Naive thymus-derived CD4-positive, alpha-beta T cell (primary cell): ENCODE results near the gene PCDHB10. TPM values are rescaled to one million over a fixed set of nuclear protein-coding genes. Genes with fewer than 3 reads are reported as not detected.
A peak's percentile ranks its signal among the peaks of the same experiment; 100 is the strongest.
"Not testable (repeated sequence)": the region's sequence is repeated elsewhere in the genome, so short reads cannot be mapped to it uniquely, and the experiment has no call there.

Experiments used
- ATAC-seq: fragments of 150-1000 bp; cut with Tn5 transposase; 2 replicates; pipeline ENCODE4 v1.10.0; 2021; ENCODE audit warnings: mild to moderate bottlenecking, moderate library complexity
- CTCF ChIA-PET: fragments of 350-600 bp; sonication (Branson Sonifier 250); formaldehyde crosslinking; loops from one replicate; lab custom pipeline; 2021; ENCODE audit warnings: antibody characterized with exemption; lab: Charles Lee
- POLR2A ChIA-PET: fragments of 350-600 bp; sonication (Branson Sonifier 250); formaldehyde crosslinking; loops from one replicate; lab custom pipeline; 2021; ENCODE audit warnings: antibody characterized with exemption, inconsistent platforms; lab: Charles Lee
- DNase-seq, 9 donors: peaks; one replicate each; pipeline versions ENCODE4 v3.0.0 to v3.0.0-alpha.2; 2020 to 2022; ENCODE audit warnings: mixed read lengths in 1 of 9
- H3K27ac ChIP-seq: one replicate; pipeline ENCODE4 v1.7.0; 2013; ENCODE audit warnings: mild to moderate bottlenecking, low read depth, low read length, moderate library complexity
- H3K27me3 ChIP-seq, 2 donors: one replicate each; pipeline ENCODE4 v1.7.0; 2013; ENCODE audit warnings: low read length in 2 of 2, mild to moderate bottlenecking in 2 of 2, moderate library complexity in 2 of 2; ENCODE audit not compliant: control insufficient read depth in 2 of 2, insufficient read depth in 2 of 2
- H3K36me3 ChIP-seq, 3 experiments: 1 replicate in 2 of 3; 2 replicates in 1 of 3; pipeline ENCODE4 v1.7.0; 2013; ENCODE audit warnings: low read length in 3 of 3, mild to moderate bottlenecking in 3 of 3, moderate library complexity in 1 of 3; ENCODE audit not compliant: insufficient read depth in 3 of 3, control insufficient read depth in 2 of 3
- H3K4me1 ChIP-seq, 2 donors: one replicate each; pipeline ENCODE4 v1.7.0; 2013; ENCODE audit warnings: low read length in 2 of 2, mild to moderate bottlenecking in 2 of 2, moderate library complexity in 1 of 2; ENCODE audit not compliant: control insufficient read depth in 2 of 2, insufficient read depth in 2 of 2
- H3K4me3 ChIP-seq: 2 replicates; pipeline ENCODE4 v1.7.0; 2013; ENCODE audit warnings: mild to moderate bottlenecking, low read length
- H3K9me3 ChIP-seq, 3 experiments: 1 replicate in 2 of 3; 2 replicates in 1 of 3; pipeline ENCODE4 v1.7.0; 2013; ENCODE audit warnings: low read length in 3 of 3; ENCODE audit not compliant: control insufficient read depth in 2 of 3
- H3K27ac Mint-ChIP-seq, 9 donors: one replicate each; pipeline ENCODE4 v1.8.0; 2020 to 2022; ENCODE audit warnings: mixed read lengths in 9 of 9, mild to moderate bottlenecking in 8 of 9, moderate library complexity in 5 of 9, inconsistent platforms in 2 of 9
- H3K27me3 Mint-ChIP-seq, 5 donors: one replicate each; pipeline ENCODE4 v1.8.0; 2021 to 2022; ENCODE audit warnings: mixed read lengths in 5 of 5, mild to moderate bottlenecking in 1 of 5
- H3K36me3 Mint-ChIP-seq, 5 donors: one replicate each; pipeline ENCODE4 v1.8.0; 2020 to 2022; ENCODE audit warnings: mixed read lengths in 5 of 5, mild to moderate bottlenecking in 3 of 5, inconsistent platforms in 1 of 5
- H3K4me1 Mint-ChIP-seq, 7 donors: one replicate each; pipeline ENCODE4 v1.8.0; 2020 to 2022; ENCODE audit warnings: mixed read lengths in 7 of 7, mild to moderate bottlenecking in 3 of 7, inconsistent platforms in 1 of 7
- H3K4me3 Mint-ChIP-seq, 10 donors: one replicate each; pipeline ENCODE4 v1.8.0; 2020 to 2022; ENCODE audit warnings: mild to moderate bottlenecking in 10 of 10, mixed read lengths in 10 of 10, moderate library complexity in 6 of 10, inconsistent platforms in 2 of 10
- H3K9me3 Mint-ChIP-seq, 11 donors: one replicate each; pipeline ENCODE4 v1.8.0; 2020 to 2022; ENCODE audit warnings: mixed read lengths in 11 of 11, mild to moderate bottlenecking in 4 of 11, inconsistent platforms in 1 of 11, moderate library complexity in 1 of 11
- intact Hi-C, 2 donors: fragments of 100-400 bp; cut with micrococcal nuclease; formaldehyde crosslinking; loops; one replicate each; pipeline ENCODE4 v1.15.1; 2023
- polyA plus RNA-seq, 2 donors: library from polyadenylated mRNA; unstranded; fragments of 300-500 nt; fragmentation: Illumina TruSeq; gene quantifications; one replicate each; pipeline ENCODE4 v1.2.3, GENCODE V29; 2021
- total RNA-seq, 6 experiments: library from RNA in 5 of 6; stranded (reverse) in 5 of 6; gene quantifications; 1 replicate in 5 of 6; 2 replicates in 1 of 6; pipeline ENCODE4 v1.2.3 and lab custom pipeline; 2021 to 2026

The PCDHB10 gene
- total and polyA plus RNA-seq, 7 experiments from 2014 or later: 0.12 TPM; not detected in 6

DNA sequence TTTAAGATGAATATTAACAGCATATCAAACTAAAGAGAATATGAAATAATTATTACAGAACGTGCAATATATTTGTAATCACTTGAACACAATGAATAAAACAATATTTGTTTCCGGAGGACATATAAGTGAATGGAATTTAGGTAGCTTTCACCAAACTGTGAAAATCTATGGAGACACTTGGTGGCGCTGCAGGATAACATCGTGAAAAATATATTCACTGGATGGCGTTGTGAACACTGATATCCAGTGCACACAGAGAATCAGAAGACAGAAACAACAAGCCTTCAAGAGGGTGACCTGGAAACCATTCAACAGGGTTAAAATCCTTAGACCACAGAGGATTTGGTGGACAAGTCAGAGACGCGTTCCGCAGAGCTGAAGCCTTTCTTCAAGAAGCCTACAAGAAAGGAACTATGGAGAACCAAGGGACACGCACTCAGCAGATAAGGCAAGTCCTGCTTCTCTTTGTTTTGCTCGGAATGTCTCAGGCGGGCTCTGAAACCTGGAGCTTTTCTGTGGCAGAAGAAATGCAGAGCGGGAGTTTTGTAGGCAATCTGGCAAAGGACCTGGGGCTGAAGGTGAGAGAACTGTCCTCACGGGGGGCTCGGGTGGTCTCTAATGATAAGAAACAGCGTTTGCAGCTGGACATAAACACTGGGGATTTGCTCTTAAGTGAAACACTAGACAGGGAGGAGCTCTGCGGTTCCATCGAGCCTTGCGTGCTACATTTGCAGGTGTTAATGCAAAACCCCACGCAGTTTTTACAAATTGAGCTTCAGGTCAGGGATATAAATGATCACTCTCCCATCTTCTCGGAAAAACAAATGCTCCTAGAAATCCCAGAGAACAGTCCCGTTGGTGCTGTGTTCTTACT, 7.4 kb downstream of the PCDHB10 start, which contains the start of gene PCDHB11:
PCDHB11 (plus strand) TSS at position 269 of the 877 bp plus-strand sequence; CDS start at position 417, 148 bp downstream.
- peaks cover 0 to 77% (median 57%) of the 10 kb centered on the region in 5 donors for H3K27me3 Mint-ChIP-seq
- POLR2A ChIA-PET: no interaction called here

GRCh38 chr5:141201126-141201525, 9.0 kb downstream of the PCDHB10 start:
- H3K4me3 ChIP-seq, intact Hi-C loops, H3K27ac Mint-ChIP-seq, H3K27ac ChIP-seq, DNase-seq, H3K27me3 ChIP-seq, POLR2A ChIA-PET, ATAC-seq, H3K4me1 ChIP-seq, H3K4me1 Mint-ChIP-seq, H3K36me3 ChIP-seq, CTCF ChIA-PET: not testable (repeated sequence)
- peaks cover 0 to 80% (median 60%) of the 10 kb centered on the region in 5 donors for H3K27me3 Mint-ChIP-seq
- peaks cover 0 to 88% (median 43%) of the 10 kb centered on the region in 11 donors for H3K9me3 Mint-ChIP-seq
- peaks cover 0 to 42% (median 3%) of the 10 kb centered on the region in 5 donors for H3K36me3 Mint-ChIP-seq
- peak overlapping the region in 1 of 10 donors; percentile 58 for H3K4me3 Mint-ChIP-seq
- H3K9me3 ChIP-seq: peaks cover 0 to 18% (median 0%) of the 10 kb centered on the region in 3 experiments

More for the DNA sequence above, 7.4 kb downstream of the PCDHB10 start, which contains the start of gene PCDHB11:
- peaks cover 0 to 21% (median 0%) of the 10 kb centered on the region in 3 experiments for H3K9me3 ChIP-seq
- no peaks in the 10 kb centered on the region for H3K4me1 ChIP-seq
- H3K4me3 ChIP-seq: no peak within 1 kb of the TSS
- CTCF ChIA-PET: no interaction called here
- Mint-ChIP-seq H3K36me3 (peaks cover 0 to 48% (median 3%) of the 10 kb centered on the region in 5 donors), H3K4me3 (no peak within 1 kb of the TSS), H3K27ac (no peak within 1 kb of the TSS), H3K9me3 (peaks cover 0 to 87% (median 44%) of the 10 kb centered on the region in 11 donors), H3K4me1 (no peaks in the 10 kb centered on the region)
- DNase-seq (no peak), ATAC-seq (no peak)
- intact Hi-C loops: no loop called here
- H3K36me3 ChIP-seq: no peaks in the 10 kb centered on the region
- no peak within 1 kb of the TSS for H3K27ac ChIP-seq
- H3K27me3 ChIP-seq: no peaks in the 10 kb centered on the region

- Mint-ChIP-seq H3K36me3 (peaks cover 0 to 37% (median 3%) of the 10 kb centered on the region in 5 donors), H3K27me3 (peaks cover 0 to 80% (median 65%) of the 10 kb centered on the region in 5 donors)
- intact Hi-C loops: not testable (repeated sequence)
These were observed 9.5 kb downstream of the PCDHB10 start for GRCh38 chr5:141201646-141202045.

DNA sequence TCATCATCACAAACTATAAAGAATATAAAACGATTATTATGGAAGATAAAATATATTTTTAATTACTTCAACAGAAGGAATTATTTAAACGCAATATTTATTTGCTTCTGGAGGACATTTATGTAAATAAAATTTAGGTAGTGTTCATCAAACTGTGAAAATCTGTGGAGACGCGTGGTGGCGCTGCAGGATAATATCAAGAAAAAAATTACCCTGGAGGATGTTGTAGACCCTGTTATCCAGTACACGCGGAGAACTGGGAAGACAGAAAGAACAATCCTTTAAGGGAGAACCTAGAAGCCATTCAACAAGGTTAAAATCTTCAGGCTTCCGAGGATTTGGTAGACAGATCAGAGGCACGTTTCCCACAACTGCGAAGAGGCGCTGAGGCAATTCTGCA, 16.3 kb downstream of the PCDHB10 start, which contains the start of gene PCDHB12:
PCDHB12 (plus strand) TSS at position 242 of the 400 bp plus-strand sequence. CDS start 189 bp downstream, outside the sequence.
- Mint-ChIP-seq H3K4me3 (peak within 1 kb of the TSS in 1 of 10 donors; percentile 25), H3K27ac (no peak within 1 kb of the TSS), H3K36me3 (peaks cover 0 to 8% (median 0%) of the 10 kb centered on the region in 5 donors), H3K4me1 (no peaks in the 10 kb centered on the region), H3K27me3 (peaks cover 7 to 84% (median 78%) of the 10 kb centered on the region in 5 donors), H3K9me3 (peaks cover 0 to 56% (median 10%) of the 10 kb centered on the region in 11 donors)
- ChIA-PET CTCF (no interaction called here), POLR2A (no interaction called here)
- Histone ChIP-seq H3K27ac (no peak within 1 kb of the TSS), H3K4me3 (no peak within 1 kb of the TSS), H3K4me1 (no peaks in the 10 kb centered on the region), H3K27me3 (no peaks in the 10 kb centered on the region), H3K36me3 (no peaks in the 10 kb centered on the region), H3K9me3 (no peaks in the 10 kb centered on the region)
- intact Hi-C loops: no loop called here
- no peak for ATAC-seq
- DNase-seq: no peak

More at GRCh38 chr5:141201646-141202045, 9.5 kb downstream of the PCDHB10 start:
- H3K36me3 ChIP-seq, H3K4me3 Mint-ChIP-seq, H3K4me1 ChIP-seq, CTCF ChIA-PET, H3K4me3 ChIP-seq, H3K27ac ChIP-seq, ATAC-seq, H3K27ac Mint-ChIP-seq, H3K27me3 ChIP-seq, DNase-seq, H3K4me1 Mint-ChIP-seq, POLR2A ChIA-PET: not testable (repeated sequence)
- H3K9me3 Mint-ChIP-seq: peaks cover 0 to 83% (median 38%) of the 10 kb centered on the region in 11 donors
- H3K9me3 ChIP-seq: peaks cover 0 to 16% (median 0%) of the 10 kb centered on the region in 3 experiments

DNA sequence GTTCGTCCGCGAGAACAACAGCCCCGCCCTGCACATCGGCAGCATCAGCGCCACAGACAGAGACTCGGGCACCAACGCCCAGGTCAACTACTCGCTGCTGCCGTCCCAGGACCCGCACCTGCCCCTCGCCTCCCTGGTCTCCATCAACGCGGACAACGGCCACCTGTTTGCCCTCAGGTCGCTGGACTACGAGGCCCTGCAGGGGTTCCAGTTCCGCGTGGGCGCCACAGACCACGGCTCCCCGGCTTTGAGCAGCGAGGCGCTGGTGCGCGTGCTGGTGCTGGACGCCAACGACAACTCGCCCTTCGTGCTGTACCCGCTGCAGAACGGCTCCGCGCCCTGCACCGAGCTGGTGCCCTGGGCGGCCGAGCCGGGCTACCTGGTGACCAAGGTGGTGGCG, 18.1 kb downstream of the PCDHB10 start:
- intact Hi-C loops, H3K27me3 ChIP-seq: not testable (repeated sequence)

GRCh38 chr5:141210849-141211248, 18.7 kb downstream of the PCDHB10 start:
- POLR2A ChIA-PET, H3K27ac Mint-ChIP-seq, H3K4me1 Mint-ChIP-seq, H3K27me3 ChIP-seq, CTCF ChIA-PET, intact Hi-C loops, H3K36me3 ChIP-seq, H3K9me3 ChIP-seq, DNase-seq, H3K27ac ChIP-seq, H3K4me3 Mint-ChIP-seq, H3K4me3 ChIP-seq, H3K4me1 ChIP-seq, ATAC-seq: not testable (repeated sequence)
- Mint-ChIP-seq H3K27me3 (peaks cover 9 to 83% (median 80%) of the 10 kb centered on the region in 5 donors), H3K36me3 (peaks cover 0 to 14% (median 0%) of the 10 kb centered on the region in 5 donors), H3K9me3 (peaks cover 3 to 56% (median 22%) of the 10 kb centered on the region in 11 donors)

More for the DNA sequence above, 18.1 kb downstream of the PCDHB10 start:
- CTCF ChIA-PET, H3K27ac ChIP-seq, H3K4me1 Mint-ChIP-seq, H3K4me1 ChIP-seq, H3K4me3 ChIP-seq, H3K4me3 Mint-ChIP-seq, ATAC-seq, H3K27ac Mint-ChIP-seq, POLR2A ChIA-PET, H3K36me3 ChIP-seq, DNase-seq, H3K9me3 ChIP-seq: not testable (repeated sequence)
- H3K9me3 Mint-ChIP-seq: peaks cover 3 to 59% (median 20%) of the 10 kb centered on the region in 11 donors
- H3K36me3 Mint-ChIP-seq: peaks cover 0 to 13% (median 0%) of the 10 kb centered on the region in 5 donors
- peaks cover 9 to 87% (median 85%) of the 10 kb centered on the region in 5 donors for H3K27me3 Mint-ChIP-seq
